ENCODE data around the gene ARMC8. TPM values are rescaled to one million over a fixed set of nuclear protein-coding genes. Genes with fewer than 3 reads are reported as not detected.

The ARMC8 gene
- polyA plus RNA-seq, 1 donor from 2014 or later: 42.6 TPM

DNA sequence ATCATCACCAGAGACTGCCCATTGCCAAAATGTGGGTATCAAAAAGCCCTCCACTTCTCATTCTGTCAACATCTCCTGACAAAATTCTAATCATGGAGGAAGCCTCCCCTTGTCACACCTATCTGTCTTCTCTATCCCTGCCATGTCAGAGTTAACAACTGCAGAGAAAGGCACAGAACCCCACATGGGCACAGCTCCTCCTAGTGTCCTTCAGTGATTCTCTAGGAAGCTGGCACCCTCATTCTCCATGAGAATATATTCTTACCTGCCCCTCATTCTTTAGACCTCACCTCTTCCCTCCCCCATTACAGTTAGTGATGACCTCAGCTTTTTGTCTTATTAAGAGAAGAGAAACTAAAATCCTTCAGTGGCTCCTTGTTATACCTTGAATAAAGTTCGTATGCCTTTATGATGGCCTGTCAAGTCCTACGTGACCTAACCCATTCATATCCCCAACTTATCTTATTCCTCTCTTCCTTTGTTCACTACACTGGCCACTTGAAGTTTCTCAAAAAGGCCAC is 97.9 kb downstream of the ARMC8 start:
- H3K27me3 Mint-ChIP-seq: no peaks in the 10 kb centered on the region
- peaks cover 10% of the 10 kb centered on the region for H3K36me3 Mint-ChIP-seq
- no peak overlapping the region for H3K4me3 Mint-ChIP-seq
- no peaks in the 10 kb centered on the region for H3K9me3 Mint-ChIP-seq
- H3K27ac Mint-ChIP-seq: no peak overlapping the region
- H3K4me1 Mint-ChIP-seq: no peaks in the 10 kb centered on the region

DNA sequence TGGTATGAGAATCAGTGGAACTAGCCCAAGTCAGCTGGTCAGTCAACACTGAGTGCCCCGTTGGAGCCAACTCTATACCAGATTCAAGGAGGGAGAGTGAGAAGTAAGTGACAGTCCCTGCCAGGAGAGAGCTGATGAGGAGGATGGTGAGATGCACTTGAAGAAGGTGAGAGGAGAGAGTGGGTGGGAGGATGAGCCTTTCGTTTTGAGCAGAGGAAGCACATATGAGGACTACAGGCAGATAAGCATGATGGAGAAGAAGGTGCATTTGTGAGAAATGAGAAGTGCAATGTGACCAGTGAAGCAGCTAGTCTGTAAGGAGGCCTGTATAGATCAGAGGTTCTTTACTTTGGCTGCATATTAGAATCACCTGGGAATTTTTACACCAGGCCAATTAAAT is 102.2 kb downstream of the ARMC8 start:
- Mint-ChIP-seq H3K27me3 (no peaks in the 10 kb centered on the region), H3K4me1 (no peaks in the 10 kb centered on the region), H3K36me3 (peaks cover 18% of the 10 kb centered on the region), H3K27ac (no peak overlapping the region), H3K9me3 (no peaks in the 10 kb centered on the region), H3K4me3 (no peak overlapping the region)

DNA sequence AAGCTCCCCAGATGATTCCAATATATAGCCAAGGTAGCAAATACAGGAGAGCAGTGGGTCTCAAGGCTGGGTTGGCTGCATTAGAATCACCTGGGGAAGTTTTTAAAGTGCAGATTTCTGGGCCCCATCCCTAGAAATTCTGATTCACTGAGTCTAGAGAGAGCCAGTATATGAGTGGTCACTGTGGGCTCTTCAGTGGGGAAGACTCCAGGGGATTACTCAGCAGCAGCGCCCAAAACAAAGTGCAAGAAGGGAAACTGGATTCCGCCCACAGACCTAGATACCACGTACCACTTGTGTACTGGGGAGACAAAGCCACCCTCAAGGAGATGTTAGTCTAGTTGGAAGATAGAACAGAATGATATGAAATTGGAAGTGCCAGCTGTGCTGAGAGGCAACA is 102.6 kb downstream of the ARMC8 start:
- H3K9me3 Mint-ChIP-seq: no peaks in the 10 kb centered on the region
- H3K4me1 Mint-ChIP-seq: no peaks in the 10 kb centered on the region
- no peak overlapping the region for H3K4me3 Mint-ChIP-seq
- H3K27ac Mint-ChIP-seq: no peak overlapping the region
- peaks cover 17% of the 10 kb centered on the region for H3K36me3 Mint-ChIP-seq
- no peaks in the 10 kb centered on the region for H3K27me3 Mint-ChIP-seq

DNA sequence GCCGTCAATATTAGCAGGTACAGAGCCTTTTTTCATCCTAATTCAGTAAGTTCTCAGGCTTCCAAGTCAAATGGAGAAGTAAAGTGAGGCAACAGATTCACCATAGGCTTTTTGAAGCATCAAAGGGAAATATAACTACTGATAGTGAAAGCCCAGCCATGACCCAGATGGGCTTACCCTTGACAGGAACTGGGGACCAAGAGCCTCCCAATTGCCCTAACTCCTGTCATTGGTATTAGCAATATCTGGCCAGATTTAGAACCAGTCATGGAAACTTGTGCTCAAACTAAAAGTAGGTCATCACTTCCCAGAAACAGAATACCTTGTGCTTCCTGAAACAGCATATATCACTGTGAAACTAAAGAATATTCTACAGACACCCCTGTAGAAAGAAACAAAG is 109.5 kb downstream of the ARMC8 start:
- Mint-ChIP-seq H3K4me1 (peaks cover 0 to 3% (median 0%) of the 10 kb centered on the region in 3 donors), H3K9me3 (no peaks in the 10 kb centered on the region), H3K27me3 (no peaks in the 10 kb centered on the region), H3K36me3 (peaks cover 19% of the 10 kb centered on the region), H3K4me3 (no peak overlapping the region), H3K27ac (no peak overlapping the region)

- Mint-ChIP-seq H3K27me3 (no peaks in the 10 kb centered on the region), H3K4me1 (peaks cover 0 to 3% (median 0%) of the 10 kb centered on the region in 3 donors), H3K4me3 (no peak overlapping the region), H3K27ac (no peak overlapping the region), H3K9me3 (no peaks in the 10 kb centered on the region), H3K36me3 (peaks cover 19% of the 10 kb centered on the region)
These were observed 110.0 kb downstream of the ARMC8 start for GRCh38 chr3:138297059-138297607.

GRCh38 chr3:138297876-138298275 is 110.8 kb downstream of the ARMC8 start:
- H3K36me3 Mint-ChIP-seq: peaks cover 14% of the 10 kb centered on the region
- H3K27ac Mint-ChIP-seq: no peak overlapping the region
- no peaks in the 10 kb centered on the region for H3K9me3 Mint-ChIP-seq
- H3K27me3 Mint-ChIP-seq: no peaks in the 10 kb centered on the region
- no peak overlapping the region for H3K4me3 Mint-ChIP-seq
- peaks cover 0 to 3% (median 0%) of the 10 kb centered on the region in 3 donors for H3K4me1 Mint-ChIP-seq

- Mint-ChIP-seq H3K9me3 (no peaks in the 10 kb centered on the region), H3K27me3 (no peaks in the 10 kb centered on the region), H3K36me3 (peaks cover 10% of the 10 kb centered on the region), H3K4me3 (no peak overlapping the region), H3K4me1 (no peaks in the 10 kb centered on the region), H3K27ac (no peak overlapping the region)
These were observed 113.5 kb downstream of the ARMC8 start for GRCh38 chr3:138300647-138301046.

DNA sequence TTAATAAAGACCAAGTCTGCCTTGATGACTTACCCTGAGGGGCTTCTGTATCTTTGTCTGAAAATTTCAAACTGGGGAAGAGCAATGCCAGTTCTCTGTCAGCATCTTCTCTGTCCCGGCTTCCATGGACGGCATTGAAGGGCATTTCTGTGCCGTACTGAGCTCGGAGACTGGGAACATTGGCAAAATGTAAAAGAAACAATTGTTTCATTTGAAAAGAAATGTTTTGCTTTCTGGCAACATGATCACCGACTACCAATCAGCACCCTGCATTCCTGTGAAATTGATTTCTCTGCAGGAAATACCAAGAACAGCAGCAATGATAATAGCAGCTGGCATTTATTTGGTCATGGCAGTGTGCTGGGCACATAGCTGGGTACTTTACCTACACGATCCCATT is 116.4 kb downstream of the ARMC8 start:
- peaks cover 5 to 18% (median 10%) of the 10 kb centered on the region in 3 donors for H3K9me3 Mint-ChIP-seq
- peaks cover 9% of the 10 kb centered on the region for H3K36me3 Mint-ChIP-seq
- H3K4me1 Mint-ChIP-seq: no peaks in the 10 kb centered on the region
- H3K27ac Mint-ChIP-seq: no peak overlapping the region
- H3K4me3 Mint-ChIP-seq: no peak overlapping the region
- H3K27me3 Mint-ChIP-seq: peaks cover 6% of the 10 kb centered on the region

- Mint-ChIP-seq H3K4me3 (peak overlapping the region in 1 of 4 donors; percentile 3), H3K36me3 (peaks cover 12% of the 10 kb centered on the region), H3K4me1 (no peaks in the 10 kb centered on the region), H3K9me3 (peaks cover 5 to 34% (median 19%) of the 10 kb centered on the region in 3 donors), H3K27me3 (peaks cover 6% of the 10 kb centered on the region), H3K27ac (peak overlapping the region in 1 of 3 donors; percentile 68)
These were observed 120.8 kb downstream of the ARMC8 start for GRCh38 chr3:138307899-138308298.

GRCh38 chr3:138308783-138309182 is 121.7 kb downstream of the ARMC8 start:
- Mint-ChIP-seq H3K27me3 (peaks cover 6% of the 10 kb centered on the region), H3K4me3 (no peak overlapping the region), H3K4me1 (no peaks in the 10 kb centered on the region), H3K9me3 (peaks cover 5 to 34% (median 19%) of the 10 kb centered on the region in 3 donors), H3K36me3 (peaks cover 12% of the 10 kb centered on the region), H3K27ac (no peak overlapping the region)

DNA sequence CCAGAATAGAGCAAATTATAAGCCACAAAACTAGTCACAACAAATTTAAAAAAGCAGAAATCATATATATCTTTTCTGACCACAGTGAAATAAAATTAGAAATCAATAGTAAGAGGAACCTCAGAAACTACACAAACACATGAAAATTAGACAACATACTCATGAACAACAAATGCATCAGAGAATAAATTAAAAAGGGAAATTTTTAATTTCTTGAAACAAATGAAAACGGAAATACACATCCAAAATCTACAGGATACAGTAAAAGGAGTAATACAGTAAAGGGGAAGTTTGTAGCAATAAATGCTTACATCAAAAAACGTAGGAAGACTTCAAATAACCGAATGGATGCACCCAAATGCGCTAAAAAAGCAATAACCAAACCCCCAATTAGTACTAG is 123.4 kb downstream of the ARMC8 start:
- peaks cover 6% of the 10 kb centered on the region for H3K27me3 Mint-ChIP-seq
- peaks cover 10% of the 10 kb centered on the region for H3K36me3 Mint-ChIP-seq
- no peak overlapping the region for H3K4me3 Mint-ChIP-seq
- H3K27ac Mint-ChIP-seq: no peak overlapping the region
- peaks cover 5 to 34% (median 19%) of the 10 kb centered on the region in 3 donors for H3K9me3 Mint-ChIP-seq
- H3K4me1 Mint-ChIP-seq: no peaks in the 10 kb centered on the region

GRCh38 chr3:138314751-138315150 is 127.7 kb downstream of the ARMC8 start:
- no peaks in the 10 kb centered on the region for H3K4me1 Mint-ChIP-seq
- peaks cover 0 to 15% (median 8%) of the 10 kb centered on the region in 3 donors for H3K9me3 Mint-ChIP-seq
- H3K27ac Mint-ChIP-seq: no peak overlapping the region
- H3K4me3 Mint-ChIP-seq: no peak overlapping the region
- H3K27me3 Mint-ChIP-seq: peaks cover 10% of the 10 kb centered on the region
- H3K36me3 Mint-ChIP-seq: peaks cover 4% of the 10 kb centered on the region

DNA sequence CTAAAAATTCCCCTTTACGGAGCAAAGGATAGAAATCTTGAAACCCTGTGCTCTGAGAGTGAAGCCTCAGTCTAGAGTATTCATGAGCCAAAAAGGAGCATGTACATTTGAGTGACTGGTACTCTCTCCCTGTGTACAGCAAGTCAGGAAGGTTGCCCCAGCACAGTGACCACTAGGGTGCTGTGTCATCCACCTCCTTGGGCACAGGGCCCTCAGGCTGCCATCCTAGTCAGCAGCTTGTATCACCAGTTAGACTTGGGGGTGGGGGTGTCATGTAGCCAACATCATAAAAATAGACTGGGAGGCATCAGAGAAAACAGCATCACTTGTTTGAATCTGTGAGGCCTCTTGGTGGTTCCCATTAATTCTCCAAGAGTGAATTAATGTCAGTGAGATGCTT is 130.6 kb downstream of the ARMC8 start:
- H3K36me3 Mint-ChIP-seq: peaks cover 2% of the 10 kb centered on the region

DNA sequence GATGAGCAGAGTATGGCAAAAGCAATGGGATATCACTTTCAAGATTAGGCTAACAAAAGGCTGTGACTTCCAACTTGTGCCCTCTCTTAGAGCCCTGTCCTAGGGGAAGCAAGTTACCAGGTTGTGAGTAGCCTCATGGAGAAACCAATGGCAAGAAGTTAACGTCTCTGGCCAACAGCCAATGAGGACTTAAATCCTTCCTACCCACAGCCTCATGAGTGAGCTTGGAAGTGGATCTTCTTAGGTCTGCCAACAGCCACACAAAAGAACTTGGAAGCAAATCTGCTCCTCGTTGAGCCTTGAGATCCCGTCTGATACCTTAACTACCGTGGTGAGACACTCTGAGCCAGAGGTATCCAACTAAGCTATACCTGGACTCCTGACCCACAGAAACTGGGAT is 136.9 kb downstream of the ARMC8 start:
- peaks cover 18% of the 10 kb centered on the region for H3K27me3 Mint-ChIP-seq
- no peak overlapping the region for H3K27ac Mint-ChIP-seq

More for the DNA sequence above, 130.6 kb downstream of the ARMC8 start:
- no peak overlapping the region for H3K27ac Mint-ChIP-seq
- no peak overlapping the region for H3K4me3 Mint-ChIP-seq
- H3K27me3 Mint-ChIP-seq: peaks cover 22% of the 10 kb centered on the region
- H3K9me3 Mint-ChIP-seq: peaks cover 0 to 3% (median 1%) of the 10 kb centered on the region in 3 donors
- no peaks in the 10 kb centered on the region for H3K4me1 Mint-ChIP-seq

DNA sequence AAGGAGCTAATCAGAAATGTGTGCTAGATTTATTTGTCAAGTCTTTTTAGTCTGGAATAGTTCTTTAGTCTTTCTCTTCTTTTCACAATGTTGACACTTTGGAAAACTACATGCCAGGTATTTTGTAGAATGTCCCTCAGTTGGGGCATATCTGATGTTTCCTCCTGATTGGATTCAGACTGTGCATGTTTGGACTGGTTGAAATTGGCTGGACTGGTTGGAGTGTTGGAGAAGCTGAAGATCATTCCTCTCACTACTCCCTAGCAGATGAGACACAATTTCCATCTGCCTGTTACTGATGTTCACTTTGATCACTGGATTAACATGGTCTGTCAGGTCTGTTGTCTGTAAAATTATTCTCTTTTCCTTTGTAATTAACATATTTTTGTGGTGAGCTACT is 138.9 kb downstream of the ARMC8 start:
- Mint-ChIP-seq H3K4me3 (no peak overlapping the region), H3K4me1 (peaks cover 7 to 14% (median 11%) of the 10 kb centered on the region in 3 donors), H3K27ac (no peak overlapping the region), H3K9me3 (peaks cover 0 to 2% (median 0%) of the 10 kb centered on the region in 3 donors), H3K36me3 (peaks cover 3% of the 10 kb centered on the region), H3K27me3 (peaks cover 11% of the 10 kb centered on the region)

More for the DNA sequence above, 136.9 kb downstream of the ARMC8 start:
- H3K9me3 Mint-ChIP-seq: peaks cover 0 to 1% (median 0%) of the 10 kb centered on the region in 3 donors
- peaks cover 3% of the 10 kb centered on the region for H3K36me3 Mint-ChIP-seq
- no peak overlapping the region for H3K4me3 Mint-ChIP-seq
- H3K4me1 Mint-ChIP-seq: peaks cover 3 to 6% (median 6%) of the 10 kb centered on the region in 3 donors

Measured in IgD-negative memory B cell (primary cell).